ENCODE data around the gene CBX4. TPM values are rescaled to one million over a fixed set of nuclear protein-coding genes. Genes with fewer than 3 reads are reported as not detected.

The CBX4 gene
- total and polyA plus RNA-seq, 2 of the 13 experiments (the other 11 are each of a cell fraction or from before 2014, with no cell fraction given) = 25.8 to 50.8 TPM

DNA sequence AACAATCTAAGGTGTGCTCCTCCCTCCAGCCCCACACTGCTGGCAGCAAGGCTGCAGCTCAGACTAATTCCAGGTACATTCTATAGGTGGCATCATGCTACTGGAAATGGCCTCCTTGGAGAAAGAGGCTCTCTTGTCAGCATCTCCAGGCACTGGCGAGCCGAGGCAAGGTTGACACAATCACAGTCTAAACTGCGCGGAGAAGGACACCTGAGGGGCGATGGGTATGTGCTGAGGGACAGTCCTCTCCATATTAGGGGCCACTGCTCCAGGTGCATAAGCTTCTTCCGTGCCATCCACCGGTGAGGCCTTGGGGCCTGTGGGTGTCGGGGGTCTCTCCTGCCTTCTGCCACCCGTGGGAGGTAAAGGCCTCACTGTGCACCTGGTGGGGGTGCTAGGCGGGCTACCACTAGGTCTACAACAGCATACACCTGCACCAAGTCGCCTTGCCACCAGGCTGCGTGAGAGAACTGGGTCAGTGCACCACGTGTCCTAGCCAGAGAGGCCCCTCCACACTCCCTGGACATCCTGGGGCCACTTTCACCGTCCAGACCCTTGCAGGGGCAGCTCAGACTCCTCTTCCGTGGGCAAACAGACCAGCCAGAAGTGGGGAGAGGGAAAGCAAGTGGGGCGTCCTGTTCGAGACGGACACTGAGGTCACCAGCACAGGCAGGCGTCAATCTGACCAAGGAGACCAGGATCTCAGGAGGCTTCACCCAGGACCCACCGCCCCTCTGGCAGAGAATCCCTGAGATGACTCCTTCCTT is 30.3 kb downstream of the CBX4 start (continued):
- TF ChIP-seq, protein P1, sequence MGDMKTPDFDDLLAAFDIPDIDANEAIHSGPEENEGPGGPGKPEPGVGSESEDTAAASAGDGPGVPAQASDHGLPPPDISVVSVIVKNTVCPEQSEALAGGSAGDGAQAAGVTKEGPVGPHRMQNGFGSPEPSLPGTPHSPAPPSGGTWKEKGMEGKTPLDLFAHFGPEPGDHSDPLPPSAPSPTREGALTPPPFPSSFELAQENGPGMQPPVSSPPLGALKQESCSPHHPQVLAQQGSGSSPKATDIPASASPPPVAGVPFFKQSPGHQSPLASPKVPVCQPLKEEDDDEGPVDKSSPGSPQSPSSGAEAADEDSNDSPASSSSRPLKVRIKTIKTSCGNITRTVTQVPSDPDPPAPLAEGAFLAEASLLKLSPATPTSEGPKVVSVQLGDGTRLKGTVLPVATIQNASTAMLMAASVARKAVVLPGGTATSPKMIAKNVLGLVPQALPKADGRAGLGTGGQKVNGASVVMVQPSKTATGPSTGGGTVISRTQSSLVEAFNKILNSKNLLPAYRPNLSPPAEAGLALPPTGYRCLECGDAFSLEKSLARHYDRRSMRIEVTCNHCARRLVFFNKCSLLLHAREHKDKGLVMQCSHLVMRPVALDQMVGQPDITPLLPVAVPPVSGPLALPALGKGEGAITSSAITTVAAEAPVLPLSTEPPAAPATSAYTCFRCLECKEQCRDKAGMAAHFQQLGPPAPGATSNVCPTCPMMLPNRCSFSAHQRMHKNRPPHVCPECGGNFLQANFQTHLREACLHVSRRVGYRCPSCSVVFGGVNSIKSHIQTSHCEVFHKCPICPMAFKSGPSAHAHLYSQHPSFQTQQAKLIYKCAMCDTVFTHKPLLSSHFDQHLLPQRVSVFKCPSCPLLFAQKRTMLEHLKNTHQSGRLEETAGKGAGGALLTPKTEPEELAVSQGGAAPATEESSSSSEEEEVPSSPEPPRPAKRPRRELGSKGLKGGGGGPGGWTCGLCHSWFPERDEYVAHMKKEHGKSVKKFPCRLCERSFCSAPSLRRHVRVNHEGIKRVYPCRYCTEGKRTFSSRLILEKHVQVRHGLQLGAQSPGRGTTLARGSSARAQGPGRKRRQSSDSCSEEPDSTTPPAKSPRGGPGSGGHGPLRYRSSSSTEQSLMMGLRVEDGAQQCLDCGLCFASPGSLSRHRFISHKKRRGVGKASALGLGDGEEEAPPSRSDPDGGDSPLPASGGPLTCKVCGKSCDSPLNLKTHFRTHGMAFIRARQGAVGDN (CRISPR knock-in tag; IDR thresholded peaks at IDR 0.05) = peak; percentile 89
- no peak for TF ChIP-seq RFXANK (CRISPR knock-in tag; IDR thresholded peaks at IDR 0.05)
- no peak for TF ChIP-seq HMGA1 (CRISPR knock-in tag; conservative IDR thresholded peaks at IDR 0.05)
- no peak for TF ChIP-seq KAT7 (CRISPR knock-in tag; IDR thresholded peaks at IDR 0.05; ENCODE audit: borderline replicate concordance)
- no peak for TF ChIP-seq ZBTB21 (CRISPR knock-in tag; IDR thresholded peaks at IDR 0.05)
- TF ChIP-seq, protein P2, sequence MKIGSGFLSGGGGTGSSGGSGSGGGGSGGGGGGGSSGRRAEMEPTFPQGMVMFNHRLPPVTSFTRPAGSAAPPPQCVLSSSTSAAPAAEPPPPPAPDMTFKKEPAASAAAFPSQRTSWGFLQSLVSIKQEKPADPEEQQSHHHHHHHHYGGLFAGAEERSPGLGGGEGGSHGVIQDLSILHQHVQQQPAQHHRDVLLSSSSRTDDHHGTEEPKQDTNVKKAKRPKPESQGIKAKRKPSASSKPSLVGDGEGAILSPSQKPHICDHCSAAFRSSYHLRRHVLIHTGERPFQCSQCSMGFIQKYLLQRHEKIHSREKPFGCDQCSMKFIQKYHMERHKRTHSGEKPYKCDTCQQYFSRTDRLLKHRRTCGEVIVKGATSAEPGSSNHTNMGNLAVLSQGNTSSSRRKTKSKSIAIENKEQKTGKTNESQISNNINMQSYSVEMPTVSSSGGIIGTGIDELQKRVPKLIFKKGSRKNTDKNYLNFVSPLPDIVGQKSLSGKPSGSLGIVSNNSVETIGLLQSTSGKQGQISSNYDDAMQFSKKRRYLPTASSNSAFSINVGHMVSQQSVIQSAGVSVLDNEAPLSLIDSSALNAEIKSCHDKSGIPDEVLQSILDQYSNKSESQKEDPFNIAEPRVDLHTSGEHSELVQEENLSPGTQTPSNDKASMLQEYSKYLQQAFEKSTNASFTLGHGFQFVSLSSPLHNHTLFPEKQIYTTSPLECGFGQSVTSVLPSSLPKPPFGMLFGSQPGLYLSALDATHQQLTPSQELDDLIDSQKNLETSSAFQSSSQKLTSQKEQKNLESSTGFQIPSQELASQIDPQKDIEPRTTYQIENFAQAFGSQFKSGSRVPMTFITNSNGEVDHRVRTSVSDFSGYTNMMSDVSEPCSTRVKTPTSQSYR (CRISPR knock-in tag; IDR thresholded peaks at IDR 0.05; ENCODE audit: borderline replicate concordance) = no peak
- TF ChIP-seq, protein P3, sequence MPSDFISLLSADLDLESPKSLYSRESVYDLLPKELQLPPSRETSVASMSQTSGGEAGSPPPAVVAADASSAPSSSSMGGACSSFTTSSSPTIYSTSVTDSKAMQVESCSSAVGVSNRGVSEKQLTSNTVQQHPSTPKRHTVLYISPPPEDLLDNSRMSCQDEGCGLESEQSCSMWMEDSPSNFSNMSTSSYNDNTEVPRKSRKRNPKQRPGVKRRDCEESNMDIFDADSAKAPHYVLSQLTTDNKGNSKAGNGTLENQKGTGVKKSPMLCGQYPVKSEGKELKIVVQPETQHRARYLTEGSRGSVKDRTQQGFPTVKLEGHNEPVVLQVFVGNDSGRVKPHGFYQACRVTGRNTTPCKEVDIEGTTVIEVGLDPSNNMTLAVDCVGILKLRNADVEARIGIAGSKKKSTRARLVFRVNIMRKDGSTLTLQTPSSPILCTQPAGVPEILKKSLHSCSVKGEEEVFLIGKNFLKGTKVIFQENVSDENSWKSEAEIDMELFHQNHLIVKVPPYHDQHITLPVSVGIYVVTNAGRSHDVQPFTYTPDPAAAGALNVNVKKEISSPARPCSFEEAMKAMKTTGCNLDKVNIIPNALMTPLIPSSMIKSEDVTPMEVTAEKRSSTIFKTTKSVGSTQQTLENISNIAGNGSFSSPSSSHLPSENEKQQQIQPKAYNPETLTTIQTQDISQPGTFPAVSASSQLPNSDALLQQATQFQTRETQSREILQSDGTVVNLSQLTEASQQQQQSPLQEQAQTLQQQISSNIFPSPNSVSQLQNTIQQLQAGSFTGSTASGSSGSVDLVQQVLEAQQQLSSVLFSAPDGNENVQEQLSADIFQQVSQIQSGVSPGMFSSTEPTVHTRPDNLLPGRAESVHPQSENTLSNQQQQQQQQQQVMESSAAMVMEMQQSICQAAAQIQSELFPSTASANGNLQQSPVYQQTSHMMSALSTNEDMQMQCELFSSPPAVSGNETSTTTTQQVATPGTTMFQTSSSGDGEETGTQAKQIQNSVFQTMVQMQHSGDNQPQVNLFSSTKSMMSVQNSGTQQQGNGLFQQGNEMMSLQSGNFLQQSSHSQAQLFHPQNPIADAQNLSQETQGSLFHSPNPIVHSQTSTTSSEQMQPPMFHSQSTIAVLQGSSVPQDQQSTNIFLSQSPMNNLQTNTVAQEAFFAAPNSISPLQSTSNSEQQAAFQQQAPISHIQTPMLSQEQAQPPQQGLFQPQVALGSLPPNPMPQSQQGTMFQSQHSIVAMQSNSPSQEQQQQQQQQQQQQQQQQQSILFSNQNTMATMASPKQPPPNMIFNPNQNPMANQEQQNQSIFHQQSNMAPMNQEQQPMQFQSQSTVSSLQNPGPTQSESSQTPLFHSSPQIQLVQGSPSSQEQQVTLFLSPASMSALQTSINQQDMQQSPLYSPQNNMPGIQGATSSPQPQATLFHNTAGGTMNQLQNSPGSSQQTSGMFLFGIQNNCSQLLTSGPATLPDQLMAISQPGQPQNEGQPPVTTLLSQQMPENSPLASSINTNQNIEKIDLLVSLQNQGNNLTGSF (CRISPR knock-in tag; IDR thresholded peaks at IDR 0.05) = no peak
- TF ChIP-seq ZNF136 (CRISPR knock-in tag; IDR thresholded peaks at IDR 0.05; ENCODE audit: low read depth) = peak; percentile 72; the same call in 1 of the 2 replicates
- TF ChIP-seq BCL6 (CRISPR knock-in tag; IDR thresholded peaks at IDR 0.05) = 0 out of 2 replicates have a peak, but pooled peaks have one; percentile 24
- no peak for TF ChIP-seq NR2F1 (CRISPR knock-in tag; IDR thresholded peaks at IDR 0.05)
- TF ChIP-seq, protein P4, sequence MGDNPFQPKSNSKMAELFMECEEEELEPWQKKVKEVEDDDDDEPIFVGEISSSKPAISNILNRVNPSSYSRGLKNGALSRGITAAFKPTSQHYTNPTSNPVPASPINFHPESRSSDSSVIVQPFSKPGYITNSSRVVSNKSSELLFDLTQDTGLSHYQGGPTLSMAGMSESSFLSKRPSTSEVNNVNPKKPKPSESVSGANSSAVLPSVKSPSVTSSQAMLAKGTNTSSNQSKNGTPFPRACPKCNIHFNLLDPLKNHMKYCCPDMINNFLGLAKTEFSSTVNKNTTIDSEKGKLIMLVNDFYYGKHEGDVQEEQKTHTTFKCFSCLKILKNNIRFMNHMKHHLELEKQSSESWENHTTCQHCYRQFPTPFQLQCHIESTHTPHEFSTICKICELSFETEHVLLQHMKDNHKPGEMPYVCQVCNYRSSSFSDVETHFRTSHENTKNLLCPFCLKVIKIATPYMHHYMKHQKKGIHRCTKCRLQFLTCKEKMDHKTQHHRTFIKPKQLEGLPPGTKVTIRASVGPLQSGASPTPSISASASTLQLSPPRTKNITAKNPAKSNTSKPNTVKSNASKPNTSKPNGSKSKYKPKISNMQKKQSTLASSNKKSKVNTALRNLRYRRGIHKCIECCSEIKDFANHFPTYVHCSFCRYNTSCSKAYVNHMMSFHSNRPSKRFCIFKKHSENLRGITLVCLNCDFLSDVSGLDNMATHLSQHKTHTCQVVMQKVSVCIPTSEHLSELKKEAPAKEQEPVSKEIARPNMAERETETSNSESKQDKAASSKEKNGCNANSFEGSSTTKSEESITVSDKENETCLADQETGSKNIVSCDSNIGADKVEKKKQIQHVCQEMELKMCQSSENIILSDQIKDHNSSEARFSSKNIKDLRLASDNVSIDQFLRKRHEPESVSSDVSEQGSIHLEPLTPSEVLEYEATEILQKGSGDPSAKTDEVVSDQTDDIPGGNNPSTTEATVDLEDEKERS (CRISPR knock-in tag; IDR thresholded peaks at IDR 0.05) = no peak
- no peak for TF ChIP-seq ZNF124 (CRISPR knock-in tag; IDR thresholded peaks at IDR 0.05)
- TF ChIP-seq JUND (CRISPR knock-in tag; IDR thresholded peaks at IDR 0.05) = no peak
